Hepatocyte (in vitro differentiated cells): ENCODE data around the gene GJD3.

Experiments
- EZH2 ChIP-seq: fragments of 200-600 bp; sonication (generic); IDR thresholded peaks from 2 replicates; pipeline ENCODE4 v1.6.1; 2016; ENCODE audit warnings: antibody characterized with exemption, mild to moderate bottlenecking, borderline replicate concordance
- TF ChIP-seq, protein P1 (sequence below): fragments of 200-600 bp; sonication (generic); IDR thresholded peaks from 2 replicates; pipeline ENCODE4 v1.5.1; 2016; ENCODE audit warnings: antibody characterized with exemption, mild to moderate bottlenecking; ENCODE audit not compliant: poor library complexity

DNA sequence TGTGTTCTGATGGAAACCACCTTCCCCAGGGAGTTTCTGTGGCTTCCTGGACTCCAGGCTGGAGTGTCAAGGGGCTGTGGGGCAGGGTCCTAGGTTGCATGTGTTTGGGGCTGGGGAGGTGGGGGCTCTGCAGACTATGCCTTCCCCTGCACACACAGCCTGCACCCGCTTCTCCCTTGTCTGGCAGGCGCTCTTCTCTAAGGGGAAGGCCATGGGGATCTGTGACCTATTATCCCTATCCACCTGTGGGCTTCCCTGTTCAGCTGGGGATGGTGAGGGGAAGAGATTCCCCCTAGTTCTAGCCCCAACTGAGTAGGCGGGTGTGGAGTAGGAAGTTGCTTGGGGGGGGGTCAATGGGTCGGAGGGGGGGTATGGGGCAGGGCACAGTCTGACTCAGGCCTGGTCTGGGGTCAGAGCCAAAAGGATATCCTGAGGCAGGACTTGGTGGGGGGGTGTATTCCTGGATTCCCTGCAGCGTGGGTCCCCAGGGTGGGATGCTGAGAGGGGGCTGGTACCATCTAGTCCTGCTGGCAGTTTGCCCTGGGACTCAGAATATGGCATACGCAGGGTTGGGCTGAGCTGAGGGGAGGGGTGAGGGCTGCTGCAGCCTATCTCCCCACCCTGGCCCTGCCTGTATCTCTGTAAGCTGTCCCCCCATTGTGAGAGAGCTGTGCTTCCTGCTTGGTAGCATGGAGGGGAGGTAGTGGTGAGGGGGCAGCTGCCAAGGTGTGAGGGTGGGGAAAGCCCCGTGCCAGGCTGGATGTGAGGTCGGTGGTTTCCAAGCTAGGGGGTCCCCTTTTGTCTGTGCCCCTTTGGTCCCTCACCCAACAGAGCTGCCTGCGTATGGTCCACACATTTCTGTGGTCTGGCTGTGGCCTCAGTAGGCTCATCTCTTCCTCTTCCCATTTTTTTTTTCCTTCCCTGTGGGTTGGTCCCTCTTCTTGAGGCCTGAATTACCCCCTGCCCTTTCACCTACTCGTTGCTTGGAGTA lies 40.9 kb downstream of the GJD3 start:
- TF ChIP-seq, protein P1, sequence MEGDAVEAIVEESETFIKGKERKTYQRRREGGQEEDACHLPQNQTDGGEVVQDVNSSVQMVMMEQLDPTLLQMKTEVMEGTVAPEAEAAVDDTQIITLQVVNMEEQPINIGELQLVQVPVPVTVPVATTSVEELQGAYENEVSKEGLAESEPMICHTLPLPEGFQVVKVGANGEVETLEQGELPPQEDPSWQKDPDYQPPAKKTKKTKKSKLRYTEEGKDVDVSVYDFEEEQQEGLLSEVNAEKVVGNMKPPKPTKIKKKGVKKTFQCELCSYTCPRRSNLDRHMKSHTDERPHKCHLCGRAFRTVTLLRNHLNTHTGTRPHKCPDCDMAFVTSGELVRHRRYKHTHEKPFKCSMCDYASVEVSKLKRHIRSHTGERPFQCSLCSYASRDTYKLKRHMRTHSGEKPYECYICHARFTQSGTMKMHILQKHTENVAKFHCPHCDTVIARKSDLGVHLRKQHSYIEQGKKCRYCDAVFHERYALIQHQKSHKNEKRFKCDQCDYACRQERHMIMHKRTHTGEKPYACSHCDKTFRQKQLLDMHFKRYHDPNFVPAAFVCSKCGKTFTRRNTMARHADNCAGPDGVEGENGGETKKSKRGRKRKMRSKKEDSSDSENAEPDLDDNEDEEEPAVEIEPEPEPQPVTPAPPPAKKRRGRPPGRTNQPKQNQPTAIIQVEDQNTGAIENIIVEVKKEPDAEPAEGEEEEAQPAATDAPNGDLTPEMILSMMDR, result no peak
- no peak for TF ChIP-seq EZH2
